ENCODE results near the gene CPEB1.

GRCh38 chr15:82568986-82569385 lies 78.2 kb downstream of the CPEB1 start:
- TF ChIP-seq CTCF (IDR thresholded peaks at IDR 0.05) (no peak), POLR2A (IDR thresholded peaks at IDR 0.05) (no peak)

All from thyroid gland (tissue), 4 donors.